ENCODE results near the gene PEPD.

GRCh38 chr19:33501693-33502356 is 19.8 kb downstream of the PEPD start:
- TF ChIP-seq RAD21 (IDR thresholded peaks at IDR 0.05; ENCODE audit: low read depth) (no peak), SRF (IDR thresholded peaks at IDR 0.05; ENCODE audit: low read depth) (no peak), CTCF (IDR thresholded peaks at IDR 0.05 in 2 of 3, conservative IDR thresholded peaks at IDR 0.05 in 1 of 3; ENCODE audit: borderline replicate concordance in 1 of 3, insufficient read depth in 1 of 3, low read depth in 2 of 3, low read length in 2 of 3) (no peak), POLR2A (IDR thresholded peaks at IDR 0.05; ENCODE audit: borderline replicate concordance, extremely low read depth, insufficient read depth, insufficient read length) (no peak), SP1 (IDR thresholded peaks at IDR 0.05; ENCODE audit: low read depth) (no peak), POLR2AphosphoS5 (IDR thresholded peaks at IDR 0.05; ENCODE audit: low read depth, low read length) (no peak)
- TF ChIP-seq, protein P1, sequence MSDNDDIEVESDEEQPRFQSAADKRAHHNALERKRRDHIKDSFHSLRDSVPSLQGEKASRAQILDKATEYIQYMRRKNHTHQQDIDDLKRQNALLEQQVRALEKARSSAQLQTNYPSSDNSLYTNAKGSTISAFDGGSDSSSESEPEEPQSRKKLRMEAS (IDR thresholded peaks at IDR 0.05), result no peak

Data from HCT116 (cell line).